GM19035 (cell line): ENCODE results near the gene HYLS1.
A peak's percentile ranks its signal among the peaks of the same experiment; 100 is the strongest.
"Not testable (repeated sequence)": the region's sequence is repeated elsewhere in the genome, so short reads cannot be mapped to it uniquely, and the experiment has no call there.

ENCODE experiments used
- ATAC-seq: cut with Tn5 transposase; IDR thresholded peaks from one replicate; pipeline ENCODE4 v1.9.1; 2021; ENCODE audit not compliant: unreplicated experiment

Gene HYLS1, protein sequence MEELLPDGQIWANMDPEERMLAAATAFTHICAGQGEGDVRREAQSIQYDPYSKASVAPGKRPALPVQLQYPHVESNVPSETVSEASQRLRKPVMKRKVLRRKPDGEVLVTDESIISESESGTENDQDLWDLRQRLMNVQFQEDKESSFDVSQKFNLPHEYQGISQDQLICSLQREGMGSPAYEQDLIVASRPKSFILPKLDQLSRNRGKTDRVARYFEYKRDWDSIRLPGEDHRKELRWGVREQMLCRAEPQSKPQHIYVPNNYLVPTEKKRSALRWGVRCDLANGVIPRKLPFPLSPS

DNA sequence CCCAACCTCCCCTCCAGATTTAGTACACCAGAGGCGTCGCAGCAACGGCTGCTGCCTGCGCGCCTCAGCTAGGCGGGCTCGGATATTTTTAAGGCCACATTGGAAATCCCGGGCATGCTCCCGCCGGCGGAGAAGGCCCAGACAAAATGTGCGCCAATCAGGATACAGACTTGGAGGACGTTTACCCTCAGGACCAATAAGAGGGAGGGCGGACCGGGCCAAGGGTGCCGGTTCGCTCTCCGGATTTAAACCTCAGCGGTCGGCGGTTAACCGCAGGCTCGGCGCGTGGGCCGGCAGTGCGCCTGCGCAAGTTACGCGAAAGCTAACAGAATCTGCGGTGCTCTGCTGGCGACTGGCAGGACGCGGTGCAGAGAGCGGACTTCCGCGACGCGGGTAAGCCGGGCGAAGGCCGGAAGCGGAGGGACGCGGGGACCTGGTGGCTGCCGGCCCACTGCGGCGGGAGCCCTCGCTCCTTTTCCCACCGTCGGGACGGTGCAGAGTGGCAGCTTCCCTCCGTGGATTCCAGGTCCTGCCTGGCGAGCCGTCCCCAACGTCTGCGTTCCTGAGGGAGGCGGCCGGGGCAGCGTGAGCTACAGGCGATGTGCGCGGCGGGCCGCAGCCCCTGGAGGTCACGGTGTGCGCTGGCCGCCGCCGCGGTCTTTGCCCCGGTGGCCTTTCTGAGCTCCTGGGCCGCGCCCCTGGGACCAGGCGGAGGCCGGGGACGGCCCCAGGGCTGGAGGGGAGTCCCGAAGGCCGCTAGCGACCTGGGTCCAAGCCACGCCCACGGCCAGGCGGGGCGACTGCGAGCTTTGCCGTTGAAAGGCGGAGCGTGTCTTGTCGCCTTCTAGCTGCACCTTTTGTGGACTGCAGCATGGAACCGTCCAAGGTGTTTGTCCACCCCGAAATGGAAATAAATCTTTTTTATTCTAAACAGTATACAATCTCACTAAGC lies at the start of gene HYLS1:
TSS of gene HYLS1 (plus strand) at position 296 of the 952 bp plus-strand sequence. CDS start 11,701 bp downstream, outside the sequence.
- peak; percentile 88 for ATAC-seq

DNA sequence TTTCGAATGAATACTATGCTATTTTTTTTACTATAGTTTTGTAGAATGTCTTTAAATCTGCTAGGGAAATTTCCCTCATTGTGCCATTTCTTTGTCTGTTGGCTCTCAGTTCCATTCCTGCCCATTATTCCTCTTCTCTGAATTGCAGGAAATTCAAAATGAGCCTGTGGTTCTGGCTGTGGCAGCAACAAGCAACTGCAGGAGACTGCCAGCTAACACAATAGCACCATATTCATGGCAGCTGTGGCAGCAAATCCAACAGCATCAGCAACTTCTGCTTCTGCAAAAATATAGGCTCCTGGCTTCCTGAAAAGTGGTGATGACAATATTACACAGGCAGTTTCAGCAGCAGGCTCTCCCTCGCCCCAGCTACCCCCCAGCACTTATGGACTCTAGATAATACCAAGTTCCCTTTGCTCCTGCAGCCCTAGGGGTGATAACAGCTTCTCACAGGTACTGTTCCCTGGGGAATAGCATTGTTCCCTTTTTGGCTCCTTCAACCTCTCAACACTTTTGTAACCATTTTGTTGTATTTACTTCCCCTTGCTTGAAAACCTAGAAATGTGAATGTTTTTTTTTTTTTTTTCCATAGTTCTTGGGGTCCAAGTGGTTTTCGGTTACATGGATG lies 45.0 kb upstream of the HYLS1 start:
- ATAC-seq: no peak

DNA sequence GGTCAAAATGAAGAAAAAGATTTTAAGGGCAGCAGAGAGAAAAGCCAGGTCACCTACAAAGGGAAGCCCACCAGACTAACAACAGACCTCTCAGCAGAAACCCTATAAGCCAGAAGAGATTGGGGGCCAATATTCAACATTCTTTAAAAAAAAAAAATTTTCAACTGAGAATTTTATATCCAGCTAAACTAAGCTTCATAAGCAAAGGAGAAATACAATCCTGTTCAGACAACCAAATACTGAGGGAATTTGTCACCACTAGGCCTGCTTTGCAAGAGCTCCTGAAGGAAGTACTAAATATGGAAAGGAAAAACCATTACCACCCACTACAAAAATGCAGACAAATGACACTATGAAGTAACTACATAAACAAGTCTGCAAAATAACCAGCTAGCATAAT lies 41.3 kb upstream of the HYLS1 start:
- no peak for ATAC-seq

DNA sequence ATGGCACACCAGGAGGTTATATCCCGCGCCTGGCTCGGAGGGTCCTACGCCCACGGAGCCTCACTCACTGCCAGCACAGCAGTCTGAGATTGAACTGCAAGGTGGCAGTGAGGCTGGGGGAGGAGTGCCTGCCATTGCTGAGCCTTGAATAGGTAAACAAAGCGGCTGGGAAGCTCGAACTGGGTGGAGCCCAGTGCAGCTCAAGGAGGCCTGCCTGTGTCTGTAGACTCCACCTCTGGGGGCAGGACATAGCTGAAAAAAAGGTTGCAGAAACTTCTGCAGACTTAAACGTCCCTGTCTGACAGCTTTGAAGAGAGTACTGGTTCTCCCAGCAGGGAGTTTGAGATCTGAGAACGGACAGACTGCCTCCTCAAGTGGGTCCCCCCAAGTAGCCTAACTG lies 29.8 kb upstream of the HYLS1 start:
- ATAC-seq: not testable (repeated sequence)

DNA sequence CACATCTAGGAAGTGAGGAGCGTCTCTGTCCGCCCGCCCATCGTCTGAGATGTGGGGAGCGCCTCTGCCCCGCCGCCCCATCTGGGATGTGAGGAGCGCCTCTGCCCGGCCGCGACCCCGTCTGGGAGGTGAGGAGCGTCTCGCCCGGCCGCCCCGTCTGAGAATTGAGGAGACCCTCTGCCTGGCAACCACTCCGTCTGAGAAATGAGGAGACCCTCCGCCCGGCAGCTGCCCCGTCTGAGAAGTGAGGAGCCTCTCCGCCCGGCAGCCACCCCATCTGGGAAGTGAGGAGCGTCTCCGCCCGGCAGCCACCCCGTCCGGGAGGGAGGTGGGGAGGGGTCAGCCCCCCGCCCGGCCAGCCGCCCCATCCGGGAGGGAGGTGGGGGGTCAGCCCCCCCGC lies 24.7 kb upstream of the HYLS1 start:
- not testable (repeated sequence) for ATAC-seq

DNA sequence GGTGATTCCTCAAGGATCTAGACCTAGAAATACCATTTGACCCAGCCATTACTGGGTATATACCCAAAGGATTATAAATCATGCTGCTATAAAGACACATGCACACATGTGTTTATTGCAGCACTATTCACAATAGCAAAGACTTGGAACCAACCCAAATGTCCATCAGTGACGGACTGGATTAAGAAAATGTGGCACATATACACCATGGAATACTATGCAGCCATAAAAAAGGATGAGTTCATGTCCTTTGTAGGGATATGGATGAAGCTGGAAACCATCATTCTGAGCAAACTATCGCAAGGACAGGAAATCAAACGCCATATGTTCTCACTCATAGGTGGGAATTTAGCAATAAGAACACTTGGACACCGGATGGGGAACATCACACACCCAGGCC lies 22.1 kb upstream of the HYLS1 start:
- ATAC-seq: not testable (repeated sequence)

DNA sequence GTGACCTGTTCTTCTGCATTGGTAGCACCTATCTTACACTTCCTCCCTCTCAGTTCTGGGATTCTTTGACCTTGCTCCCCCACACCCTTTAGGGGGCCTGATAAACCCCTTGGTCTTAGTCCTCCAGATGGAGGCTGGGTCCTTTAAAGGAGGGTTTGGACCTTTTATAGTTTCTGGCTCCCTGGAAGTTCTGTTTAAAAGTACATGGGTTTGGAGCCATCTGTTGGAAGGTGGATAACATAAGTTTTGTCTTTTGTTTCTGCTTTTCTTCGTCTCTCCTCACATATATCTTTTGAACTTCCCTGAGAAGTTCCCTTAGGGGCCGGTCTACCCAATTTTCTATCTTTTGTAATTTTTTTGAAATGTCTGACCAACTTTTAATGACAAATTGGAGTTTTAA lies 17.9 kb upstream of the HYLS1 start:
- no peak for ATAC-seq

DNA sequence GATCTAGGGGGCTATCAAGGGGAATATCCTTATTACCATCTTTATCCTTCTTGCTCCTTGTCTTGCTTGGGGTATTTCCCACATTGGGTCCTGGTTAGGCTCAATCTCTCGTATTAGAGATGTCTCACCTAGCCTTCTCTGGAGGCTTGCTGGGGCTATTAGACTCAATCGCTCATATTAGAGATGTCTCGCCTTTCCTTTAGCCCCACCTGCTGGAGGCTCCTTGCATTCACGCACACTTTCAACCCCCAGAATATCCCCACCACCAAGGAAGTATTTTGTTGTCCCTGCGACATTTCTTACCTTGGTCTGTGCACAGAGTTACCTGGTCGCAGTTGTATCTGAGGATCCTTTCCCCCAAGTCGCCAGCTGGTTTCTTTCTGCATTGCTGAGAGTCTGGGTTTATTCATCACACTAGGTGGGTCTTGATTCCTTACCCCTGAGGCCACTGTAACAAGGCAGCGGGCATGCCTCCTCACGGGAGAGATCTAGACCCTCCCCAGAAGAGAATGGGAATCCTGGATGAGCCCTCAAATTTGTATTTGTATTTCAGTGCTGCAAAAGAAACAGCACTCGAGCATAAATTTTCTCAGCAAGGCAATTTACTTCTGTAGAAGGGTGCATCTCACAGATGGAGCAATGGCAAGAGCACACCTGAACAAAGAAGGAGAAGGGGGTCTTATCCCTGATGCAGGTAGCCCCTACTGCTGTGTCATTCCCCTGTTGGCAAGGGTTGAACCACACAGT lies 15.9 kb upstream of the HYLS1 start:
- no peak for ATAC-seq

DNA sequence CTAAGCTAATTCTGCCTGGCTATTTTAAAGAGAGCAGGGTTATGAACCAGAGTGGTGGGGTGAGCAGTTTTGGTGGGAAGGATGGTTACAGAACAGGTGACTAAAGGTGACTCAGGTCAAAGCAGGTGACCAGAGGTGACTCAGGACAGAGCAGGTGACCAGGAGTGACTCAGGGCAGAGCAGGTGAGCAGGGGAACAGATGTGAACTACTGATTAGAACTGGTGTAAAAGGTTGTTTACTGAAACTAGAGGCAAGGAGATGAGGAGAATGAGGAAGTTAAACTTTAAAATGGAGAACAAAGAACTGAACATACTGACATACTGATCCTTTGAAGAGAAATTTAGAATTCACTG lies 15.4 kb upstream of the HYLS1 start:
- no peak for ATAC-seq

DNA sequence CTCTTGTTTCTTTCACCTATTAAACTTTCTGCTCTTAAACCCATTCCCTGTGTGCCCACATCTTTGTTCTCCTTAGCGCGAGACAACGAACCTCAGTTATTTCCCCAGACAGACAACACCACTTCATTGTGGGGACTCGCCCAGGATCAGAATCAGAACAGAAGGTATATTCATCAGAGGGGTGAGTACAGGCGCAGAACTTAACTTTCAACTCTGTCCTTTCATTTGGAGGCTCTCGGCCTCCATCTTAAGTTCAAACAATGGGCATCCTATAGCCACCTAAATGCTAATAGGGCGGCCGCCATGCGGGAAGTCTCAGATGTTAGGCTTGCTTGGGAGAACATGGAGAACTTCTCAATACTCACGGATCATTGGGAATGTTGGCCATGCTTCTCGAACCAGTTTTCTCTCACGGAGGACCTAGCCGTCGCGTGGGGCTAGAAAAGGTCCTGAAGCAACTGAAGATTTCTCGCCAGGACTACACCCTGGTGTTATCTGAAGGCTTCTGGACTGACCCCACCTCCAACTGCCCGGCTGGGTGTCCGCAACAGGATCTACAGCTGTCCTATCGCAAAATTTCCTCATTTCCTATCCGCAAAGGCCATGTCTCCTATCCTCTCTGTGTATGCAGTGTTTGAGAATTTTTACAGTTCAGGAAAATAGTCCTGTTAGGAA lies 13.4 kb upstream of the HYLS1 start:
- no peak for ATAC-seq

DNA sequence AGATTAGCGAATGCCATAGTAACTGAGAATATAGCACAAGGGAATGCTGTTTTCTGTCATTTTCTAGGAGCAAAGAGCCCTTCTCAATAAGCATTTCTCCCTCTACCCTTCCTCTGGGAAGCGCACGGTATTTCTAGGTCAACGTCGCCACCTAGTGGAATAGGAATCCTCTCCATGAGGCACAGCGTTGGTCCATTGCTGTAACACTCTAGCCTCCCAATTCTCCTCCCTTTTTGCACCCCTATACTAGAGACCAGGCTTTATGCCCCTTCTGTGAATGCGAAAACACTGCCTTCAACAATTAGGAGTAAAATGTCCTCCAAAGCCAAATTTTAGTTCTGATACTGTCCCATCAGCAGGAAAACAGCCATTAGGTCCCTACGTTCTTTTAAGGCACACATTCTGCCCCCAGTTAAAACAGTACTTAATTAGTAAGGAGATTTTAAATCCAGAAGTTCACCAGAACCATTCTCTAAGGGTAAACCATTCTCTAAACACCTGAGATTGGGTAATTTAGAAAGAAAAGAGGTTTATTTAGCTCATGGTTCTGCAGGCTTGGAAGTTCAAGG lies 12.8 kb upstream of the HYLS1 start:
- peak; percentile 83 for ATAC-seq

DNA sequence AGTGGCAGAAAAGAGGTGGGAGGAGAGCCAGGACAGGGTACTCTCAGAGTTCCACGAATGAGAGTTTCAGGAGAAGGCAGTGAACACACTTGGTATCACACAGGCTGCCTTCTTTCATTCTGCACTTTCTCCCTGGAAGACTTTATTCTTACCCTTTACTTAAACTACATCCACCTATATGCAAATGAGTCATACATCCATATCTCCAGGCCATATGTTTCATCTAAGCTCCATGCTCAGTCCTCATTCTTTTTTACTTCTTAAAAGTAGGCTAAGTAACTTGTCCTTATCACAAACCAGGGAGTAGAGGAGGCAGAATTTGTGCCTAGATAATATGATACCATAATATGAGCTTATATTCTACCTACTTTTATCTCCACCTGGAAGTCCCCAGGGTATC lies 6.2 kb upstream of the HYLS1 start:
- no peak for ATAC-seq

DNA sequence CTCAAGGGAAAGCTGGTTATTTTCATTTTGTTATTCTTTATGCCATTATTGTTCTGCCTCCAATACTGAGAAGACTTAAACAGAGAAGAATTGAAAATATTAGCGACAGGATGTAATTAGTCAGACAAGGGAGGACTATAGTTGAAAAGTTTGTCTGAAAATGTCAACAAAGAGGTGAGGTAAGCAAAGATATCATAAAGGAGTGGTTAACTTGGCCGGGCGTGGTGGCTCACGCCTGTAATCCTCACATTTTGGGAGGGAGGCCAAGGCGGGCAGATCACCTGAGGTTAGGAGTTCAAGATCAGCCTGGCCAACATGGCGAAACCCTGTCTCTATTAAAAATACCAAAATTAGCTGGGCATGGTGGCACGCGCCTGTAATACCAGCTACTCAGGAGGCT lies 4.1 kb upstream of the HYLS1 start:
- no peak for ATAC-seq

DNA sequence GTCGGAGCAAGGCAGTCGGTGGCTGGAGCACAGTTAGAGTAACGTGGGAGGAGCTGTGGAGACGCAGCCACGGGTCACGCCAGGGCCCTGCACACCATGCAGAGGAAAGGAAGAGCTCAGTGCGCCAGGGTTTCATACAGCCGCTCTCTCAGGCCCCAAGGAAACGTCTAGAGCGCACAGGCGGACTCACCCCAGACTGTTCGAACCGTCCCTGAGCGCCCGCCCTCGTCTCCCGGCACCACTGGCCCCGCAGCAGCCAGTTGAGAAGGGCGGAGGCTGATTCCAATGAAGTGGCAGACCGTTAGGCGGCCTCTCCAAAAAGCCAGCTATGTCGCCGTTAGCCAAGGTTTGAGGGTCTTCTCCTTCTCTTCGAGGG lies 483 bp upstream of the HYLS1 start:
- peak; percentile 39 for ATAC-seq

DNA sequence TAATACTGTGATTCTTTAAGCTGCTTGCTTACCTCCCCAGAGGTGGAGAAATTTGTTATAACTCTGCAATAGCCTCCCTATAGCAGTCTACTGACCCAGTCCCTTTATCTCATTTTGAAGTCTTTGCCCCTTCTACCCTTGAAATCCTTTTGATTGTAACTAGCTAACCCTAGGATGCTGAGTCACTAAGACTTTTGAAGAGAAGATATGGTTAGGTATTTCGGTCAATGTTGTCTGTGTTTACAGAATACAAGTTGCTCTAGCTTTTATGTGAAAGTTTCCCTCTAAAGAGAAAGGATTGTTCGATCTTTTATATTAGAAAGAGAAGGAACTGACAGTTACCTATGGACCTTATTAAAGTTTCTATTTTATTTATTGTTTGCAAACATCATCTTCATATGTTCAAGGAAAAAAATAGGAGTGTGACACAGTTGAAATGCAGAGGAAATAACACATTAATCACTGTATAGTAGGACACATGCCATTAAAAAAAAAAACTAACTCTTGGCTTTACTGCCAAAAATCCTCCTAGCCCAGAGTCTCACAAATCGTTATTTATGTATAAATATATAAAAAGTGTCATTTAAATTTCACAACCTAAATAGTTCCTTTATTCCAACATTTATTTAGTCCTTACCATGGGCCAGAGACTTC lies 3.1 kb downstream of the HYLS1 start:
- ATAC-seq: no peak

DNA sequence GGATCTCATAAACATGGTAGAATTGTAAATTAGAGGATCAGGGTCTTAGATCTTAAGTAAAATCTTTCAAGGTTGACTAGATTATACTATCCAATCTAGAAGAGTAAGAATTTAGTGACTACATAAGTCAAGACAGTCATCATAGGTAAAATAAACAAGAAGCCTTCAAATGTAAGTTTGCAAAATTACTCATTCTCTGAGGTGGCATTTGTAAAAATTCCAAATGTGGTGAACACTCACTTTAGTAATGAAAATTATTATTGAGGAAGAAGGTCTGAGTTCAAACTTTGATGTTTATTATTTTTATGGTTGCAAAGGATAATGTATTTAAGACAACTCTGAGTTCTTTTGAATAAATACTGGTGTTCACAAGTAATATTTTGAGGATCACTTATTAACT lies 4.6 kb downstream of the HYLS1 start:
- ATAC-seq: no peak

DNA sequence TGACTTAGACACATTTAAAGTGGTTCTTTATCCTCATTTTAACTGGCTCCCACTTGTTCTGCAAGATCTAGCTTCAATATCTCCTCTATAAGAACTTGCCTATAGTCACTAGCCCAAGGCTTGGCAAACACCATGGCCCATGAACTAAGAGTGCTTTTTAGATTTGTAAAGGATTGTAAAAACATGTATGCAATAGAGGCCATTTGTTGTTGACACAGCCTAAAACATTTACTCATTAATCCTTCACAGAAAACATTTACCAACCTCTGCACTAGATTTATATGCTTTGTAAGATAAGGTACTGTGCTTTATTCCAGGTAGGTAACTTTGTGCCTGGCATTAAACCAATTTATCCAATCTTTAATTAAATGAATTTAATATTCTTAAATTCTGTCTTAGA lies 5.5 kb downstream of the HYLS1 start:
- no peak for ATAC-seq

DNA sequence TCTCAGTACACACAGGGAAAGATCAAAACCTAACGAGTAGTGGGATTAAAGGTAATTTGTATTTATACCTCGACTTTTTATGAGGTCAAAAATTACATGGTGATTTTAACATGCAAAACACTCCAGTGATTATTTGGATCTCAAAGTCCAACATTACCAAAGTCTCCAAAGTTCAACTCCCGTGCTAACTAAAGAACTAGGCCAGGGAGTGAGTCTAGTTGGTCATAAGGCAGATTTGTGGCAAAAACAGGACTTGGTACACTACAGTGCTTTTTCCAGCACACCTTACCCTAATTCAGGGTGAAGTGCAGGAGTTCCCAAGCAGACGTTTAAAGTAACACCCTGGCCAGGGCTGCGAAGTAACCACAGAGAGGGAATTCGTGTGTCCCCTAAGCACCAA lies 14.4 kb downstream of the HYLS1 start:
- ATAC-seq: no peak

DNA sequence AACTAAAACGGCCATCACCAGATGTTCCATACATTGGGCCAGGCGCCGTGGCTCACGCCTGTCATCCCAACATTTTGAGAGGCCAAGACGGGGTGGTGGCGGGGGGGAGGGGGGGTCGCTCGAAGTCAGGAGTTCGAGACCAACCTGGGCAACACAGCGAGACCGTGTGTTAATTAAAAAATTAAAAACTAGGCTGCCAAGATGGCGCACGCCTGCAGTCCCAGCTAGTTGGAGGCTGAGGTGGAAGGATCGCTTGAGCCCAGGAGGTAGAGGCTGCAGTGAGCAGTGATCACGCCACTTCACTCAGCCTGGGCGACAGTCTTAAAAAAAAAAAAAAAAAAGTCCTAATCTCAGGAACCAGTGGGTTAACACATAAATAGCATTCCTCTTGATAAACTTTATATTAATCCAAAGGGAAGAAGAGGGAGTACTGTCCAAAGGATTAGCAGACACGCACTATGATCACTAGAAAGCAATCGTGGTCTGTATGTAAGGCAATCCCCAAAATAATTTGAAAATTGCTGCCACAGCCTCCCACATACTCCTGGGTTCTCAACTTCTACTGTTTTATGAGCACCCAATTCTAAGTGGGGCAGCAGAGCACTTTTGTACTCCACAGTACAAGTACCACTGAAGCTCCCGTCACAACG lies 14.9 kb downstream of the HYLS1 start:
- peak; percentile 3 for ATAC-seq
